ENCODE results near the gene PLPPR3. TPM values are rescaled to one million over a fixed set of nuclear protein-coding genes. Genes with fewer than 3 reads are reported as not detected.

Gene PLPPR3
- total and polyA plus RNA-seq, 9 of the 15 experiments (the other 6 are each of a cell fraction or from before 2014, with no cell fraction given), result 0.01 to 48.2 (median 8.6) TPM

GRCh38 chr19:800360-801029, 21.3 kb downstream of the PLPPR3 start (continued):
- TF ChIP-seq MED1 (CRISPR knock-in tag; IDR thresholded peaks at IDR 0.05; ENCODE audit: borderline replicate concordance) (no peak), ZNF778 (CRISPR knock-in tag; IDR thresholded peaks at IDR 0.05) (no peak), ZNF696 (CRISPR knock-in tag; conservative IDR thresholded peaks at IDR 0.05) (no peak), ASH1L (IDR thresholded peaks at IDR 0.05; ENCODE audit: borderline replicate concordance, low read depth, partially characterized antibody) (no peak), ZNF717 (CRISPR knock-in tag; IDR thresholded peaks at IDR 0.05) (no peak), ZBTB12 (CRISPR knock-in tag; IDR thresholded peaks at IDR 0.05) (no peak), TFAP4 (CRISPR knock-in tag; IDR thresholded peaks at IDR 0.05; ENCODE audit: borderline replicate concordance) (peak; percentile 46; the same call in 1 of the 2 replicates), TCF3 (CRISPR knock-in tag; IDR thresholded peaks at IDR 0.05) (no peak), ETS1 (conservative IDR thresholded peaks at IDR 0.05; ENCODE audit: control insufficient read depth, low read depth, low read length) (0 out of 2 replicates have a peak, but pooled peaks have one; percentile 57), POLR2G (IDR thresholded peaks at IDR 0.05; ENCODE audit: low read depth, low read length) (peak; percentile 65), SMARCA5 (IDR thresholded peaks at IDR 0.05) (no peak), FOXA3 (CRISPR knock-in tag; conservative IDR thresholded peaks at IDR 0.05 in 1 of 2, IDR thresholded peaks at IDR 0.05 in 1 of 2) (peak in 1 of 2 experiments; percentile 51; a peak in 1 of 4 replicates), RBFOX2 (IDR thresholded peaks at IDR 0.05; ENCODE audit: low read depth, low read length) (peak; percentile 48)
- TF ChIP-seq, protein P1, sequence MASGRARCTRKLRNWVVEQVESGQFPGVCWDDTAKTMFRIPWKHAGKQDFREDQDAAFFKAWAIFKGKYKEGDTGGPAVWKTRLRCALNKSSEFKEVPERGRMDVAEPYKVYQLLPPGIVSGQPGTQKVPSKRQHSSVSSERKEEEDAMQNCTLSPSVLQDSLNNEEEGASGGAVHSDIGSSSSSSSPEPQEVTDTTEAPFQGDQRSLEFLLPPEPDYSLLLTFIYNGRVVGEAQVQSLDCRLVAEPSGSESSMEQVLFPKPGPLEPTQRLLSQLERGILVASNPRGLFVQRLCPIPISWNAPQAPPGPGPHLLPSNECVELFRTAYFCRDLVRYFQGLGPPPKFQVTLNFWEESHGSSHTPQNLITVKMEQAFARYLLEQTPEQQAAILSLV (tag; IDR thresholded peaks at IDR 0.05), result no peak

All from K562 (cell line).